Kidney (tissue), 14 donors: ENCODE data around the gene ATP8A2. TPM values are rescaled to one million over a fixed set of nuclear protein-coding genes. Genes with fewer than 3 reads are reported as not detected.

Experiments
- DNase-seq, 5 donors: peaks; one replicate each; pipeline ENCODE4 v3.0.0-alpha.2; 2013 to 2020
- FAIRE-seq: peaks from 2 replicates; lab custom pipeline; 2012; peaks lifted over from hg19 to GRCh38; lab: Jason Lieb, UNC
- H3K27ac ChIP-seq, 2 donors: one replicate each; pipeline ENCODE4 v1.7.0; 2013; ENCODE audit warnings: low read depth in 2 of 2, low read length in 2 of 2, inconsistent platforms in 1 of 2
- H3K27me3 ChIP-seq: one replicate; pipeline ENCODE4 v1.7.1; 2013; ENCODE audit warnings: low read length, inconsistent platforms; ENCODE audit not compliant: control insufficient read depth, insufficient read depth
- H3K36me3 ChIP-seq, 3 donors: one replicate each; pipeline versions ENCODE4 v1.7.0 to v1.7.1; 2013; ENCODE audit warnings: low read length in 3 of 3, control low read depth in 1 of 3, inconsistent platforms in 1 of 3; ENCODE audit not compliant: insufficient read depth in 3 of 3, control insufficient read depth in 2 of 3
- H3K4me1 ChIP-seq, 3 donors: one replicate each; pipeline versions ENCODE4 v1.7.0 to v1.7.1; 2013; ENCODE audit warnings: low read length in 3 of 3, inconsistent platforms in 1 of 3, low read depth in 1 of 3; ENCODE audit not compliant: control insufficient read depth in 2 of 3, insufficient read depth in 2 of 3
- H3K4me3 ChIP-seq, 3 donors: one replicate each; pipeline versions ENCODE4 v1.7.0 to v1.8.1; 2013; ENCODE audit warnings: low read length in 3 of 3, control low read depth in 1 of 3, inconsistent platforms in 1 of 3
- H3K9ac ChIP-seq, 3 donors: one replicate each; pipeline versions ENCODE4 v1.7.0 to v1.7.1; 2013; ENCODE audit warnings: low read length in 3 of 3, control low read depth in 1 of 3, inconsistent platforms in 1 of 3
- H3K9me3 ChIP-seq, 3 donors: one replicate each; pipeline versions ENCODE4 v1.7.0 to v1.7.1; 2013; ENCODE audit warnings: low read length in 3 of 3, control low read depth in 1 of 3, inconsistent platforms in 1 of 3; ENCODE audit not compliant: control insufficient read depth in 2 of 3, insufficient read depth in 1 of 3
- intact Hi-C: fragments of 100-400 bp; cut with DNase I; formaldehyde crosslinking; loops from one replicate; pipeline ENCODE4 v1.11.1; 2022
- polyA plus RNA-seq: library from polyadenylated mRNA; stranded (reverse); fragments of 350-450 nt; fragmentation: Illumina TruSeq; extraction: RNeasy Lipid Tissue Mini Kit (QIAGEN cat#74804); gene quantifications from one replicate; pipeline ENCODE4 v1.2.3, GENCODE V29; 2014; ENCODE audit warnings: low read depth, low replicate concordance; ENCODE audit not compliant: insufficient read depth
- total RNA-seq: library from RNA; stranded (reverse); fragmentation: NEBNext Ultra II Directional; extraction: Animal tissue kit (Norgen Biotek cat#: 25700); gene quantifications from one replicate; pipeline ENCODE4 v1.2.1, GENCODE V29; 2021
- TF ChIP-seq, protein P1 (sequence below): IDR thresholded peaks from 3 replicates; pipeline ENCODE4 v1.5.1; 2012; ENCODE audit warnings: mild to moderate bottlenecking, moderate library complexity, borderline replicate concordance; ENCODE audit not compliant: insufficient read depth; ENCODE audit errors: extremely low read depth
- donor health status: control.
- donor health status: control.
- donor health status: control.
- donor health status: control.
- donor health status: control.
- donor health status: DM: yes; HTN: yes; CAD: no.
- donor health status: Normal renal cell carcinoma (clear cell type).

Gene ATP8A2
- total and polyA plus RNA-seq, 2 donors from 2014 or later: 0.50 to 0.73 TPM

DNA sequence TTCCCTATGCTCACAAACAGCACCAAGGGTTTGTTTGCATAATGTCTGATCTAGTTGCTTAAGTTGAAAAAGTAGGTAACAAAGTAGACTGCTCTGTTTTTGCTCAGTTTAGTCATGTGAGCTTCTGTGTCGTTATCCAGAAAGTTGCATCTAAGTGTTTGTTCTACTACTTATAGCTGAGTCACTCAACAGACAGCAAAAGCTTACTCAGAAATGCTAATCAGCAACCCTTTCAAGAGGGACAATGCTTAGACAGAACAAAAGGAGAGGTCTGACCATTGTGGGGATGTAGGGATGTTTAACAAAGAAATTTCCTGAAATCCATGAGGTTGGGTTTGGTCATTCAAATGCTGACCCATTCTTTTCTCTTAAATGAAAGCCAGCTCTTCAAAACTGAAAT, 106.4 kb downstream of the ATP8A2 start:
- FAIRE-seq: no peak

DNA sequence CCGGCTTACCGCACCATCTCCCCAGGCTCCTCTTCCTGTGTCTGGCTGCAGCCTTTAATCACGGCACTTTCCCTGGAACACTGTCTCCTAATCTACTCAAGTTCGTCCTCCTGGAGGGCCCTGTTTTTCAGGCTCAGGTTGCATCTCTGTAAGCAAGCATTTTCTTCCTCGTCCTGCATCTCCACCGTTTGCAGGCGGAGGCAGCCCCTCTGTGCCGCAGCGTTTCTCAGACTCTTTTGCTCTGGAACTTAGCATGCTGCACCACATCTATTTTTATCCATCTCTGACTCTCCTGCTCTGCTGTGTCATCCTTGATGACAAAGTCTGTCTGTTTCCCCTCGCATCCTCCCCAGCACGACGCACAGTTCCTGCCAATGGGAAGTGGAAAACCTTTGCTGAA, 117.5 kb downstream of the ATP8A2 start:
- Histone ChIP-seq H3K9me3 (no peaks in the 10 kb centered on the region), H3K4me1 (no peaks in the 10 kb centered on the region), H3K4me3 (no peak overlapping the region), H3K36me3 (no peaks in the 10 kb centered on the region), H3K27me3 (no peaks in the 10 kb centered on the region), H3K27ac (no peak overlapping the region), H3K9ac (no peak overlapping the region)
- FAIRE-seq (no peak), DNase-seq (peak in 3 of 5 donors; percentile 17 to 39 (median 24))
- TF ChIP-seq, protein P1, sequence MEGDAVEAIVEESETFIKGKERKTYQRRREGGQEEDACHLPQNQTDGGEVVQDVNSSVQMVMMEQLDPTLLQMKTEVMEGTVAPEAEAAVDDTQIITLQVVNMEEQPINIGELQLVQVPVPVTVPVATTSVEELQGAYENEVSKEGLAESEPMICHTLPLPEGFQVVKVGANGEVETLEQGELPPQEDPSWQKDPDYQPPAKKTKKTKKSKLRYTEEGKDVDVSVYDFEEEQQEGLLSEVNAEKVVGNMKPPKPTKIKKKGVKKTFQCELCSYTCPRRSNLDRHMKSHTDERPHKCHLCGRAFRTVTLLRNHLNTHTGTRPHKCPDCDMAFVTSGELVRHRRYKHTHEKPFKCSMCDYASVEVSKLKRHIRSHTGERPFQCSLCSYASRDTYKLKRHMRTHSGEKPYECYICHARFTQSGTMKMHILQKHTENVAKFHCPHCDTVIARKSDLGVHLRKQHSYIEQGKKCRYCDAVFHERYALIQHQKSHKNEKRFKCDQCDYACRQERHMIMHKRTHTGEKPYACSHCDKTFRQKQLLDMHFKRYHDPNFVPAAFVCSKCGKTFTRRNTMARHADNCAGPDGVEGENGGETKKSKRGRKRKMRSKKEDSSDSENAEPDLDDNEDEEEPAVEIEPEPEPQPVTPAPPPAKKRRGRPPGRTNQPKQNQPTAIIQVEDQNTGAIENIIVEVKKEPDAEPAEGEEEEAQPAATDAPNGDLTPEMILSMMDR: no peak
- intact Hi-C loops: no loop called here

More for the DNA sequence above, 106.4 kb downstream of the ATP8A2 start:
- Histone ChIP-seq H3K9ac (no peak overlapping the region), H3K36me3 (no peaks in the 10 kb centered on the region), H3K4me3 (no peak overlapping the region), H3K27me3 (no peaks in the 10 kb centered on the region), H3K27ac (no peak overlapping the region), H3K4me1 (no peaks in the 10 kb centered on the region), H3K9me3 (no peaks in the 10 kb centered on the region)
- DNase-seq: no peak
- TF ChIP-seq, protein P1: no peak
- intact Hi-C loops: no loop called here

DNA sequence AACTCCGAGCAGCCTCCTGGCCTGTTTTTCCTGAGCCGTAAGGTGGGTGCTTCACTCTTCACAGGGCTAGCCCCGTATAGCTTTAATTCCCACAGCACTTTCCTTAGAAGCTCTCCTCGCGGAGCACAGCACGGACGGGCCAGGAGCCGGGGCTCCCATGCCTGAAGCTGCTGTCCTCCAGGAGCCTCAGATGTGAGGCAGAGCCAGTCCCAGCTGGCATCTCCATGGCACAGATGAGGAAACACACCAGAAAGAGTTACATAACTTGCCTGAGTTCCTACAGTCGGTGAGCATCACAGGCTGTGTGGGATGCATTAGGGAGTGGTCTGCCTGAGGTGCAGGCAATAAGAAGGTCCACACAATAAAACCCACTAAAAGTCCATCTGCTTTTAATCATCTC, 118.5 kb downstream of the ATP8A2 start:
- Histone ChIP-seq H3K9ac (no peak overlapping the region), H3K36me3 (no peaks in the 10 kb centered on the region), H3K27ac (no peak overlapping the region), H3K27me3 (no peaks in the 10 kb centered on the region), H3K4me3 (no peak overlapping the region), H3K9me3 (no peaks in the 10 kb centered on the region), H3K4me1 (no peaks in the 10 kb centered on the region)
- no peak for DNase-seq
- TF ChIP-seq, protein P1: no peak
- intact Hi-C loops: no loop called here
- no peak for FAIRE-seq

DNA sequence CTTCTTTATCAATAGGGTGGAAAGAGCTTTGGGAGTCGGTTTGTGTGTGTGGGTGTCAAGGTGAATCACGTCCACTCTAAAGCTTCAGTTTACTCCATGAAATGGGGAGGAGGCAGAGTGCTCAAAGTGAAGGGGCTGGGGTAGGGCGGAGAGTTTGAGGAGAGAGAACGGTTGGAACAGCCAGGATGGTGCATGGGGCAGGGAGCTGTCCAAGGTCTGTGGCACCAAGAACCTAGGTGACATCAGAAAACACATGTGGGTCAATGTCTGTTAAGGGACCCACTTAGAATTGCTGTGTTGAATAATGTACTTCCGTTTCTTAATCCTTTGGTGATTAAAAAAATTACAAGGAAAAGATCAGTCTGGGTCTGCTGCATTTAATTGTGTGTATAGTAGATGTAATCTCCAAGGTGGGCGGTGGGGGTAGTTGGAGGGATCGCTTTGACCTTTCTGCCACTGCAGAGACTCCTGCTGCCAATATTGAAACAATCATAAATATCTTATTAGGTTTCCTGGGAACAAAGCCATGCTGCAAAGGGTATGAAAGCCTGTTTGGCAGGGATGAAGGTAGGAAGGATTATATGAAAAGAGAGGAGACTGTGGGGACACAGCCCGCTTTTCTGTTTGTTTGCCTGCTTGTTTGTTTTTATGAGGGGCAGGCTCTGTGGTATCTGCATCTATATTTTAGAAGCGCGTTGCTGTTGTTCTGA, 122.3 kb downstream of the ATP8A2 start:
- intact Hi-C loops: no loop called here
- TF ChIP-seq, protein P1: no peak
- no peaks in the 10 kb centered on the region for H3K36me3 ChIP-seq
- no peaks in the 10 kb centered on the region for H3K4me1 ChIP-seq
- FAIRE-seq: no peak
- no peaks in the 10 kb centered on the region for H3K9me3 ChIP-seq
- no peak overlapping the region for H3K4me3 ChIP-seq
- no peak overlapping the region for H3K9ac ChIP-seq
- no peaks in the 10 kb centered on the region for H3K27me3 ChIP-seq
- peak in 3 of 5 donors; percentile 18 to 46 (median 32) for DNase-seq
- no peak overlapping the region for H3K27ac ChIP-seq
